HG03521 (cell line): Measurements from ENCODE around the gene USP15.

ENCODE experiments used
- ATAC-seq: cut with Tn5 transposase; IDR thresholded peaks from one replicate; pipeline ENCODE4 v1.9.1; 2021; ENCODE audit warnings: mild to moderate bottlenecking, moderate library complexity; ENCODE audit not compliant: unreplicated experiment

Gene USP15

DNA sequence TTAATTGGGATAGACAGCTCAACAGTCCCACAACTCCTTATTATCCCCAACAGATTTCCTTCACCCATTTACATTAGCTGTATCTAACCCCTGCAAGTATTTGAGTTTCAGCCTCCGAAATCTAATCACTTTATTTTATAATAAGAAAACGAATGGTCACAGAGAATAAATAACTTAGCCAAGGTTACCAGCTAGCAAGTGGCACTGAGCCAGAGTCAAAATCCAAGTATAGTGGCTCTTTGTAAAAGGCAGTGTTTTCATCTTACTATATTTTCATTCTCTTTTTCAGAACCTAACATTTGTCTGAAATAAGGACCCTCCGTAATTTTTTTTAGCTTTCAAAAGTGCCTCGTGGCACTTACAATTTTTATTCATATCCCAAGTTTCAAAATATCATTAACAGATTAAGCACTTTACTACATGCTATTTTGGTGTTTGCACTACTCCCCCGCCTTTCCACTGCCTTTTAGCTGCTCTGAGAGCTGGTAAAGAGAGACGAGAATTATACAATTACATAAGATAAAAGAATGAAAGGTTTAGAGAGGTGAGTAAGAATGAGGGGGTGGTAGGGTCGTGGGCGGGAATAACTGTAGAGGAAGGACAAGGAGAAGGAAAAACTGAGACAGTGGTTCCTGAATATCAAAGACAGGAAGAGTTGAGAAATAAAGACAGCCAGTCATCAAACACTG, 3.7 kb upstream of the USP15 start:
- no peak for ATAC-seq

DNA sequence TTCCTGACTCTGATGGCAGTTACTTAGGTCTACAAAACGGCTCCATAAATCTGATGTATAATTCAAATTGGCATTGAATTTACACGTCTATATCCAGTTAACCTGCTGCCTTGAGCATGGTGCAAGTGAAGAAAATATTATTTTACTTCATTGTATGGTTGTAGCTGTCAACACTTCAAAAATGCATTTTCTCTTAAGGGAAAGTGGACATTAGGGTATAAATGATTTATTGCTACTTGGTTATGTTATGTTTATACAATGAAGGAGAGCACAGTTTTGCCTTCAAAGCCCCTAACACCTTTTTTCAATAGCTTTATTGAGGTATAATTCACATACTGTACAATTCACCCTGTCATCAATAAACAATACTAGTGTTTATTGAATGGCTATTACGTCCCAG, 2.0 kb upstream of the USP15 start:
- no peak for ATAC-seq

DNA sequence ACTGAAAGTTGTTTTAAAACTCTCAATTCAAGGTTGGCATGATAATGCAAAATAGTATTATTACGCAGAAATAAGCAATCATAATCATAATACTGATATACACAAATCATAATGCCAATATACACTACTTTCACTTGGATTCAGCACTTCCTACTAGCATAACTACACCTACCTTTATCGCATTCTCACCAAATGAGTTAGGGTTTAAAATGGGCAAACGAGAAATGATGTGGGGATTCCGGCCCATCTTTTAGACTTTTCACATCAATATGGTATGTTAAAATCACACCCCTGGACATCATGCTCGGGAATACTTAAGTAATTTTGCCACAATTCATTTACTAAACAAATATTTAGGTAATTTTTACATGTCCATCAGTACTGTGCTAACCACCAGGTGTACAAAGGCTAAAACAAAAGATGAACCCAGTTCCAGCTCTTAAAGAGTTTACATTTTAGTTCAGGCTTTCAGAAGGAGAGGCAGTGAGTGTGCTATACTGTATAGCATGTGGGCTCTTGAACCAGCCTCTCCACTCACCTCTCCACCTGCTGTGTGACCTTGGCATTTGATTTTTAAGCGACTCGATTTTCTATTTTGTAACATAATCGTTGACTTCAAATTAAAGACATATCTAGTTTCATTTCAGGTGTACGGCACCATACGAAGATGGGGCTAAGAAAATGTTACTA, 1.1 kb upstream of the USP15 start:
- ATAC-seq = no peak

DNA sequence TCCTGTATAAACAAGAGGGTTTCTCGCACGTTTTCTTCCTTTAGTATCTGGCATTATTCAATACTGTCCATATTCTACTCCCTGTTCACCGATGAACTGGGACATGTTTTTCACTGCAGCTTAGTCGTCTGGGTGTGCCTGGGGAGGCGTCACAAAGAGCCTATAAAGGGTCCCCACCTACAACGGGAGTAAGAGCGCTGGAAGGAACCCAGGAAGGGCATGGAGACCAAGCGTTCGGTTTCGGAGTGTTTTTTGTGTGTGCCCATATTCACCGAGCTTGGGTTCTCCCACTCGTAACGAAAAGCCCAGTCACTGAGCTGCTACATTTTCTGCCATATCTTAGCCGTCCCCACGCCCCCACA, 592 bp upstream of the USP15 start:
- ATAC-seq = peak; percentile 2

DNA sequence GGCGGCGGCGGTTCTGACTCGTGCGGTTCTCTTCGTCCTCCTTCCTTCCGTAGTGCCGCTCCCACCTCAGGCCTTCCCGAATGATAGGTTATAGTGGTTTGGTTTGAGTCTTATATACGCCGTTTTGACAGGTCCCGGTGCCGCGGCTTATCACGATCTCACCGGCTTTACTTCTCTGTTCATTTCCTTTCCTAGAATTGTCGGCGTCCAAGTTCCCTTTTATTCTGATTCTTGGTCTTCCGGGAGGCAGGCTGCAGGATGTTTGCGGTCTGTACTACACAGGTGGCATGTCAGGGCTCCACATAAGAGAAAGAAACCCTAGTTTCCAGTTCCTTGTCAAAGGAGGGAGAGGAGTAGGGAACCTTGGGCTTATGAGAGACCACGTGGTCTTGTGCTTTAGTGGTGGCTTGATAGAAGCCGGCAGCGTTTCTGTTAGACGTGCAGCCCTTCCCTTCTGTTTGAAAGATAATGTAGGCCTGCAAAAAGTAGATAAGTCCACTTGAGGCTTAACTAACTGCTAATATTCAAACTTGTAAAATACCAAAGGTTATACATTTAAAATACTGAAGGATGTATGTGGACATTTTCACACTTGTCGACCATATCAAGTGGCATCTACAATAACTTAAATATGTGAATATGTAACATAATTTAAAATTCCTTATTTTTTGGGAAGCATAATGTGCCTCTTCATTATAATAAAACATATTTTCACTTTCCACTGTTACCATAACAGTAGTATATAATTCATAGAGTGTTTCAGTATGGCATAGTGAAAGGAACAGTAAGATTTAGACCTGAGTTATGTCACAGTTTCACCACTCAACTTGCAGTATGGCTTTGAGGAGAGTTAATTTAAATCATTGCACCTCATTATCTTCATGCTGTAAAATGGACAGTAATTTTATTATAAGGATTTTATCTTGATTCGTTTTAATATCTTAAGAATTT, 804 bp downstream of the USP15 start:
- ATAC-seq = peak; percentile 37

DNA sequence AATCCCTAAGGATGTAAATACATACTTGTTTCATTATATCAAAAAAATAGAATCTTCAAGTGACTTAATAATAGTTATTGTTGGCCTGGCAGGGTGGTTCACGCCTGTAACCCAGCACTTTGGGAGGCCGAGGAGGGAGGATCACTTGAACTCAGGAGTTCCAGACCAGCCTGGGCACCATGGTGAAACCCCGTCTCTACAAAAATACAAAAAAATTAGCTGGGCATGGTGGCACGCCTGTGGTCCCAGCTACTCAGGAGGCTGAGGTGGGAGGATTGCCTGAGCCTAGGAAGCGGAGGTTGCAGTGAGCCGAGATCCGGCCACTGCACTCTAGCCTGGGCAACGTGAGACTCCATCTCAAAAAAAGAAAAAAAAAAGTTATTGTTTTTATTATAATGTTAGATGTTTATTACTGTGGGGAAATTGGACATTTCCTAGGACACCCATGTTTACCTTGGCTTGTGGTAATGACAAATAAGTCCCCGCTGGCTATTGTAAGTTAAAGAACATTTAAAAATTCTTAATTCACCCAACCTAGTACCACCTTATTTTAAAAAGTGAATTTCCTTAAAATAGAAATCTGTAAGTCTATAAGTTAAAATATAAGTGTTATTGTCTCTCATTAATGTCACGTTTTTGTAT, 1.8 kb downstream of the USP15 start:
- no peak for ATAC-seq

DNA sequence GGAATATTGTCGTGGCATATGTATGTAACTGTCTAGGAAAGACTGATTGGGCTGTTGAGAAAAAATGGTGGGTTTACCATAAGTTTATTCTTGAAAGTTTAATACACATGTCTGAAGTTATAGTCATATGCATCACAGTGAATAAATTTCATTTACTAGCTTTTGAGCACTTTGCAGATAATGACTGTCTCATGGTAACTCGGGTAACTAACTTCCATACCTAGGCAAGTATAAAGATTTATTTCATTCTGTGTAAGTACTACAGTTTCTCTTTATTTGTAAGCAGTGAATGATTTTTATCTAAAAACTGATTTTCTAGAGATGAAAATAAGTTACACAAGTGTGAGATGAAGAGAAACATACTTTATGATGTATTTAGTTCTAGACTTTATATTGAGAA, 3.0 kb downstream of the USP15 start:
- no peak for ATAC-seq

DNA sequence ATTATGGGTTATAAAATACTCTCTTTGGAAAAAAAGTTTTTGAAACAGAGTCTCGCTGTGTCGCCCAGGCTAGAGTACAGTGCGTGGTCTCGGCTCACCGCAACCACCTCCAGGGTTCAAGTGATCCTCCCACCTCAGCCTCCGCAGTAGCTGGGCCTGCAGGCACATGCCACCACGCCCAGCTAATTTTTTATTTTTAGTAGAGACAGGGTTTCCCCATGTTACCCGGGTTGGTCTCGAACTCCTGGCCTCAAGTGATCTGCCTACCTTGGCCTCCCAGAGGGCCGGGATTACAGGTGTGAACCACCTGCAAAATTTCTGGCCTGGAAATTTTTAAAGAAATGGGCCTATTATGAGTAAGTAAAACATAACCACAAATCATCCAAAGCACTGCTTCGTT, 3.8 kb downstream of the USP15 start:
- ATAC-seq = no peak

DNA sequence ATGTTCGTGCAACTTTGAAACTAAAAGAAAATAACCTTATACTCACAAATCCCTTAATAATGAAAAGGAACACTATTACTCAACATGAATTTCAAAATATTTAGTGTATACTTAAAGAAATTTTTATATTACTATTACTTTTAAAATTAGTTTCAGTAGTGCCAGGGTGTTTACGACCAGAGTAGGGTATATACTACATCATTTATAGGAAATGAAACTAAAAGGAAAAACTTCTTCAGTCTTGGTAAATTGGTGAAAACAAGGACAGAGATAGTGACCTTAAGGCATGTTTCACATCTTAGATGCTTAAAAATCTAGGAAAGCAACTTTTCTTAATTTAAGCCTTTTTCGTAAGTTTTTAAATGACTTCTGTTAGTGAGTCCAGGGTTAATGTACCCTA, 4.5 kb downstream of the USP15 start:
- ATAC-seq = no peak

DNA sequence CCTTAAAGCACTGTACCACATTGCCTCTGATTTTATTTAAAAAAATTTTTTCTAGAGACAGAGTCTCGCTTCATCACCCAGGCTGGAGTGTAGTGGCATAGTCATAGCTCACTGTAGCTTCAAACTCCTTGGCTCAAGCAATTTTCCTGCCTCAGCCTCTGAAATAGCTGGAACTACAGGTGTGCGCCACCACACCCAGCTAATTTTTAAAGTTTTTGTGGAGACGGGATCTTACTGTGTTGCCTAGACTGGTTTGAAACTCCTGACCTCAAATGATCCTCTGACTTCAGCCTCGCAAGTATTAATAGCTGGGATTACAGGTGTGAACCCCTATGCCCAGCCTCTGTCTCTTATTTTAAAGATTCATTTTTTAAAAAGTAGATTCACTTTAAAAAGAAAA, 5.3 kb downstream of the USP15 start:
- no peak for ATAC-seq

DNA sequence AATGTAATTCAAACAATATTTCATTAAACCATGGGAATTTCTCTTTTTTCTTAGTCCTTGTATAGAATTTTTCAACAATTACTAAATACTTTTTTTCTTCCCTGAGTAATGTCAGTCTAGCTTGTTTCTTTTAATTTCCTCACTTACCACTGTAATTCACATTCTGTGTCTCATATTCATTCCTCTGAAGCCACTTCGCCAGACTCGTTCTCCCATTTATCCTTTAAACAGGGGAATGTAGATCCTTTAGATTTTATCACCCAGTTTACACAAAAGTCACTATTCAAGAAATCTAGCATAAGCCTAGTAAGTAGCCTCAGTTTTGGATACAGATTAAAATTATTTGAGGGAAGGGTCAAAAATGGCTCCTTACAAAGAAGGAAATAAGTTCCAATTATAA, 6.8 kb downstream of the USP15 start:
- no peak for ATAC-seq

DNA sequence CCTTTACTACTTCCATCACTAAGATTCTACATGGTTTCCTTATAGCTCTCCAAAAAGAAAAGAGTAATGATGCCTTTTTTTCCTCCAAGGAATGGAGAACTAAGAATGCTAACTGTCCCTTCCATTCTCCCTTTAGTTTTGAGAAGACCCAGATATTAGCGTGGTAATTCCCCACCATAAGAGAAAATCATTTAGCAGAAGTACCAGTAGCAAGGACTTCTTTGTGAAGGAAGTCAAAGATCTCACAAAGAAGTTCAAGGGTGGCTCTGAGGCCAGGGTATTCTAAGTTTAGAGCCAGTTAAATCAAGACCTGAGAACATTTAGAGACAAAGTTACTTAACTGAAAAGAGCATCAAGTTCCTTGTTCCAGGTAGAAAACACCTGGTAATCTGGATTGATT, 7.3 kb downstream of the USP15 start:
- ATAC-seq = no peak

DNA sequence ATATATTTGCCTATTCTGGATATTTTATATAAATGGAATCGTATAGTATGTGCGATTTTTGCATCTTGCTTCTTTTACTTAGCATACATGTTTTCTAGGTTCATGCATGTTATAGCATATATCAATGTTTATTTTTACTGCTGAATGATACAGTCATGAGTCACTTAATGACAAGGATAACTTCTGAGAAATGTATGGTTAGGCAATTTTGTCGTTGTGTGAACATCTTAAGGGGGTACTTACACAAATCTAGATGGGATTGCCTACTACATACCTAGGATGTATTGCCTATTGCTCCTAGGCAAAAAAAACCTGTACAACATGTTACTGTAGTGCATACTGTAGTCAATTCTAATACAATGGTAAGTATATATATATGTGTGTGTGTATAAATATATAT, 8.8 kb downstream of the USP15 start:
- no peak for ATAC-seq

DNA sequence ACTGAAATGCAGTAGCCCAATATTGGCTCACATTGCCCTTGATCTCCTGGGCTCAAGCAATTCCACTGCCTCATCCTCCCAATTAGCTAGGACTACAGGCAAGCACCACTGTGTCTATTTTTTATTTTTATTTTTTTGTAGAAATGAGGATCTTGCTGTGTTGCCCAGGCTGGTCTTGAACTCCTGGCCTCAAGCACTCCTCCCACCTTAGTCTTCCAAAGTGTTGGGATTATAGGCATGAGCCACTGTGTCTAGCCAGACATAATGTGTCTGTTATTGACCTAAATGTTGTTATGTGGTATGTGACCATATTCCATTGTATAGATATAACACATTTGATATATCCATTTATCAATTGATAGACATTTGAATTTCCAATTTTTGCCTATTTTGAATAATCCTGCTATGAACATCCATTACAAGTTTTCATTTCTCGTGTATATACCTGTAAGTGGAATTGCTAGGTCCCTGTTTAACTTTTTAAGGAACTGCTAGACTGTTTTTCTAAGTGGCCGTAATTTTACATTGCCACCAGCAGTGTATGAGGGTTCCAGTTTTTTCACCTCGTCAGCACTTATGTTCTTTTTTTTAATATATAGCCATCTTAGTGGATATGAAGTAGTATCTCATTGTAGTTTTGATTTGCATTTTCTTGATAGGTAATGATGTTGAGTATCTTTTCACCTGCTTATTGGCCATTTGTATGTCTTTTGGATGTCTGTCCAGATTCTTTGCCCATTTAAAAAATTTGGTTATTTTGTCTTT, 9.4 kb downstream of the USP15 start:
- ATAC-seq = no peak

DNA sequence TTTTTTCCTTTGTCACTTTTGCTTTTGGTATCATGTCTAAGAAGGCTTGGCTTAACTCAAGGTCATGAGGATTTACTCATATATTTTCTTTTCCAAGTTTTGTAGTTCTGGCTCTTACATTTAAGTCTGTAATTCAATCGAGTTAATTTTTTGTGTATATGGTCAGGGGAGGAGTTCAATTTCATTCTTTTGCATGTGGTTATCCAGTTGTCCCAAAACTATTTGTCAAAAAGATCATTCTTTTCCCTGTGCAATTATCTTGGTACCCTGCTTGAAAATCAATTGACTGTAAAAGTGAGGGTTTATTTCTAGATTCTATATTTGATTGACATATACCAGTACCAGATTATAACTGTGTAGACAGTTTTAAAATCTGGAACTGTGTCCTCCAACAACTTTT, 10.2 kb downstream of the USP15 start:
- ATAC-seq = no peak

DNA sequence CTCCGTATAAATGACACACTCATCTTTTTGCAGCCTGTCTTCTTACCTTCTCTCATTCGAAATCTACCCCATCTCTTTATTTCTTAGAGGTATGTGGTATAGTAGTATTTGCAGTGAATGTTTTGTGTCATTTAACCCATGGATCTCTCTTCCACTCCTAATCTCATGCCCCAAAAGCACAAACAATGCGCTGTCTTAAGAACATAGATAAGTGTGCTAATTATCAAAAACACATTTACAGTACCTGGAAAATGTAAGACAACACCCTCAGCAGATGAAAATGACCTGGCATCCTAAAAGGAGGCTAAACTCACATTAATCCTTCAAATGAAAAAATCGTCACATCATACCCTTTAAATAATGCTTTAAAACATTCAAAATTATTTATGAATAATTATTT, 10.7 kb downstream of the USP15 start:
- no peak for ATAC-seq

DNA sequence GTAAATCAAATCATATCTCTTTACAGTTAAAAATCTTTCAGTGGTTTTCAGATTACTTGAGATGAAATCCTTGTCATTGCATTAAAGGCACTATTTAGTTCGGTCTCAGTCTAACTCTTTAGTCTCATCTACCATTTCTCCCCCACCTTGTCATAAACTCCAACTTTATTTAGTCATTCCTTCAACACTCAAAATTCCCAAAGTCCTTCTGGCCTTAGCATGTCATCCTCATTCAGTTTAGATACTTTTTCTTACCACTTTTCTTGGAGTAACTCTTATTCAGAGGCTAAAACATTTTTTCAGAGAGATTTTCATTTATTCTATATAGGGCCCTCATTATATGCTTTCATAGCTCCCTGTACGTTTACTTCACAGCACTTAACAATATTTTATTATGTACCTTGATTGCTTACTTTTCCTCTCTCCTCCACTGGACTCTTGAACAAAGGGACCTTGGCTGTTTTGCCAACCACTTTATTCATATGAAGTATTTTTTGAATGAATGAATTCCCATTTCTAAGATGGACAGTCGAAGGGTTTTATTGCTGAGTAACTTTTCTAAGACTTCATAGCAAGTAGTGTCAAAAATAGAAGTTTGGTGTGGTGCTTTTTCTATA, 12.8 kb downstream of the USP15 start:
- no peak for ATAC-seq

DNA sequence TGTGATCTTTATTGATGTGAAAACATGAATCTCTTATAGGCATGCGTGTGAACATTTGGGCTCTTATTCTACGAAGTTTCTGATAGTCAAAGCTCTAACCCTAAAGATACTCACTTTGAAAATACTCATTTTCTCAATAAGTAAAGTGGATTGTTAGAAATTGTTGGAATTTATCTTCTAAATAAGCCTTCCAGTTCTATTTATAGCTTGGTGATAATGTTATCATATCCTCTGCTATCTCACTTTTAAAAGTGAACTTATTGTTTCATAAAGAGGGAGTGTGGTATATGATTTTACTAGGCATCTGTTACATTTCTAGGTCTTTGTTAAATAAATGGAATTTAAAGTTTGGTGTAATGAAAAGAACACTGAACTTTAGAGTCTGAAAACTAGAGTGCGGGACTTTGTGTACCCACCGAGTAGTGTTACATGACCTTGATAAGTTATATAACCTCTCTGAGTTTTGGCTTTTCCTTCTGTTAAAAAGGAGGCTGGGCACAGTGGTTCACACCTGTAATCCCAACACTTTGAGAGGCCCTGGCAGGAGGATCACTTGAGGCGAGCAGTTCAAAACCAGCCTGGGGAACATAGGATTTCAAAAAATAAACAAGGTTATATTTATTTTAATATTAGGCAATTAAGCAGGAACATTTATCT, 13.6 kb downstream of the USP15 start:
- no peak for ATAC-seq

DNA sequence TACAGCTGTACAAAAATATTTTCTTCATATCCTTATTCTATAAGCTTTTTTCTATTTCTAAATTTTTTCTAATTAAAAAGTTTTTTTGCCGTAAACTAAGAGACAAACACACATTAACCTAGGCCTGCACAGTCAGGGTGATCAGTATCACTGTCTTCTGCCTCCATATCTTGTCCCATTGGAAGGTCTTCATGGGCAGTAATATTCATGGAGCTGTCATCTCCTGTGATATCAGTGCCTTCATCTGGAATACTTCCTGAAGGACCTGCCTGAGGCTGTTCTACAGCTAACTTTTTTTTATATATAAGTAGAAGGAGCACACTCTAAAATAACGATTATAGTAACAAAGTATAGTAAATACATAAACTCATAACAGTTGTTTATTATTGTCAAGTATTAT, 17.8 kb downstream of the USP15 start:
- ATAC-seq = no peak

DNA sequence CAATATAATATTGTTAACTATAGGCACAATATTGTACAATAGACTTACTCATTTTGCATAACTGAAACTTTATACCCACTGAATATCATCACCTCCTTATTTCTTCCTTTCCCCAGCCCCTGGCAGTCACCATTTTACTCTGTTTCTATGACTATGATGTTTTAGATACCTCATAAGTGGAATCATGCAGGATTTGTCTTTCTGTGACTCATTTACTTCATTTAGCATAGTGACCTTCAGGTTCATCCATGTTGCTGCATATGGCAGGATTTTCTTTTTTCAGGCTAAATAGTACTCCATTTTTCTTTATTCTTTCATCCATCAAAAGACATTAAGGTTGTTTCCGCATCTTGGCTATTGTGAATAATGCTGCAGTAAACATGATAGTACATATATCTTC, 18.9 kb downstream of the USP15 start:
- ATAC-seq = no peak
